Gastroesophageal sphincter (tissue), 3 donors: ENCODE data around the gene GLOD4.

Experiments used
- EP300 ChIP-seq: sonication (generic); formaldehyde crosslinking; IDR thresholded peaks from one replicate; pipeline ENCODE4 v1.6.1; 2017; ENCODE audit warnings: antibody characterized with exemption, mild to moderate bottlenecking
- POLR2A ChIP-seq, 2 donors: fragments of 450-650 bp; IDR thresholded peaks; one replicate each; pipeline ENCODE4 v1.6.1; 2017; ENCODE audit warnings: antibody characterized with exemption in 2 of 2, mild to moderate bottlenecking in 2 of 2, moderate library complexity in 1 of 2
- POLR2AphosphoS5 ChIP-seq: sonication (generic); formaldehyde crosslinking; IDR thresholded peaks from one replicate; pipeline ENCODE4 v1.6.1; 2017; ENCODE audit warnings: antibody characterized with exemption
- TF ChIP-seq, protein P1 (sequence below), 4 experiments: fragments of 200-600 bp in 2 of 4; fragments of 450-650 bp in 2 of 4; sonication (generic) in 1 of 4; IDR thresholded peaks; one replicate each; pipeline ENCODE4 v1.5.1; 2017 to 2019; ENCODE audit warnings: antibody characterized with exemption in 4 of 4, mild to moderate bottlenecking in 2 of 4, moderate library complexity in 2 of 4

DNA sequence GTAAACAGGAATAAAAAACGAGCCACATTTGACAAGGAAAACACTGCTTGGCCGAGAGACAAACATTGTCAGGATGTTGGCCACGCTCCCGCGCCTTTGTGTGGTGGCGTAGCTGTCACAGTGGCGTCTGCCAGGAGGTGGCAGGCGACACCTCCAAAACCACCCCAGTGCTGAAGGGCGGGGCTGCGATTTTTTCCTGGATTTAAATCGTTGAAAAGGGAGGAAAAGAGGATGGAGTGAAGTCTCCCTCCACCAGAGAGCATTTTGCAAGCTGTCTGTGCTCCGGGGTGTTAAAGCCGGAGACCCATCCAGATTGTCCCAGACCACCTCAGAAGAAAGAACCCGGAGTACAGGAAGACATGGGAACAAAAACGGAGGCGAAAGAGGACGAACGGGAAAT is 12.8 kb upstream of the GLOD4 start:
- TF ChIP-seq, protein P1, sequence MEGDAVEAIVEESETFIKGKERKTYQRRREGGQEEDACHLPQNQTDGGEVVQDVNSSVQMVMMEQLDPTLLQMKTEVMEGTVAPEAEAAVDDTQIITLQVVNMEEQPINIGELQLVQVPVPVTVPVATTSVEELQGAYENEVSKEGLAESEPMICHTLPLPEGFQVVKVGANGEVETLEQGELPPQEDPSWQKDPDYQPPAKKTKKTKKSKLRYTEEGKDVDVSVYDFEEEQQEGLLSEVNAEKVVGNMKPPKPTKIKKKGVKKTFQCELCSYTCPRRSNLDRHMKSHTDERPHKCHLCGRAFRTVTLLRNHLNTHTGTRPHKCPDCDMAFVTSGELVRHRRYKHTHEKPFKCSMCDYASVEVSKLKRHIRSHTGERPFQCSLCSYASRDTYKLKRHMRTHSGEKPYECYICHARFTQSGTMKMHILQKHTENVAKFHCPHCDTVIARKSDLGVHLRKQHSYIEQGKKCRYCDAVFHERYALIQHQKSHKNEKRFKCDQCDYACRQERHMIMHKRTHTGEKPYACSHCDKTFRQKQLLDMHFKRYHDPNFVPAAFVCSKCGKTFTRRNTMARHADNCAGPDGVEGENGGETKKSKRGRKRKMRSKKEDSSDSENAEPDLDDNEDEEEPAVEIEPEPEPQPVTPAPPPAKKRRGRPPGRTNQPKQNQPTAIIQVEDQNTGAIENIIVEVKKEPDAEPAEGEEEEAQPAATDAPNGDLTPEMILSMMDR (IDR thresholded peaks at IDR 0.05): peak in 3 of 4 experiments; percentile 88 to 94 (median 90)
- TF ChIP-seq POLR2A (IDR thresholded peaks at IDR 0.05): no peak
- peak; percentile 79 for TF ChIP-seq POLR2AphosphoS5
- TF ChIP-seq EP300: no peak
